H9 (cell line): ENCODE data around the gene TMEM132C. TPM values are rescaled to one million over a fixed set of nuclear protein-coding genes. Genes with fewer than 3 reads are reported as not detected.

Experiments used
- DNase-seq: peaks from one replicate; pipeline ENCODE4 v3.0.0-alpha.2; 2017
- H2AFZ ChIP-seq: one replicate; pipeline ENCODE4 v1.6.1; 2013; ENCODE audit warnings: mild to moderate bottlenecking, low read length, control low read depth, moderate library complexity
- H2AK5ac ChIP-seq: 2 replicates; pipeline ENCODE4 v1.6.1; 2013; ENCODE audit warnings: low read length, control low read depth, mixed read lengths; ENCODE audit not compliant: insufficient read length
- H2BK120ac ChIP-seq: one replicate; pipeline ENCODE4 v1.6.1; 2013; ENCODE audit warnings: low read depth, mild to moderate bottlenecking, low read length, control low read depth, inconsistent platforms; ENCODE audit not compliant: poor library complexity, severe bottlenecking
- H2BK12ac ChIP-seq: 2 replicates; pipeline ENCODE4 v1.6.1; 2013; ENCODE audit warnings: low read length, control low read depth, mixed read lengths, low read depth; ENCODE audit not compliant: insufficient read length
- H2BK15ac ChIP-seq: 2 replicates; pipeline ENCODE4 v1.6.1; 2013; ENCODE audit warnings: low read depth, low read length, control low read depth
- H2BK20ac ChIP-seq: one replicate; pipeline ENCODE4 v1.6.1; 2013; ENCODE audit warnings: low read depth, mild to moderate bottlenecking, low read length, control low read depth, inconsistent platforms; ENCODE audit not compliant: poor library complexity, severe bottlenecking
- H2BK5ac ChIP-seq: 2 replicates; pipeline ENCODE4 v1.6.1; 2013; ENCODE audit warnings: low read length, control low read depth, mixed read lengths; ENCODE audit not compliant: insufficient read length
- H3K14ac ChIP-seq: 2 replicates; pipeline ENCODE4 v1.6.1; 2013; ENCODE audit warnings: low read length, control low read depth; ENCODE audit not compliant: insufficient read depth
- H3K18ac ChIP-seq: 2 replicates; pipeline ENCODE4 v1.6.1; 2013; ENCODE audit warnings: low read depth, mild to moderate bottlenecking, mixed read lengths, low read length, control low read depth; ENCODE audit not compliant: insufficient read length
- H3K23ac ChIP-seq: 2 replicates; pipeline ENCODE4 v1.6.1; 2013; ENCODE audit warnings: low read length, control low read depth, mixed read lengths, low read depth; ENCODE audit not compliant: insufficient read length
- H3K23me2 ChIP-seq: 2 replicates; pipeline ENCODE4 v1.6.1; 2013; ENCODE audit warnings: low read depth, mild to moderate bottlenecking, mixed read lengths, low read length, control low read depth; ENCODE audit not compliant: insufficient read length, poor library complexity, severe bottlenecking
- H3K27ac ChIP-seq: 2 replicates; pipeline ENCODE4 v1.5.1; 2013; ENCODE audit warnings: low read length, control low read depth, mixed read lengths, low read depth; ENCODE audit not compliant: insufficient read length
- H3K27me3 ChIP-seq: 2 replicates; pipeline ENCODE4 v1.6.1; 2013; ENCODE audit warnings: low read length, control low read depth, inconsistent platforms; ENCODE audit not compliant: insufficient read depth
- H3K4ac ChIP-seq: 2 replicates; pipeline ENCODE4 v1.6.1; 2013; ENCODE audit warnings: low read depth, mild to moderate bottlenecking, control low read depth, inconsistent platforms, low read length, moderate library complexity
- H3K4me1 ChIP-seq: 2 replicates; pipeline ENCODE4 v1.6.1; 2013; ENCODE audit warnings: low read length, control low read depth, inconsistent platforms; ENCODE audit not compliant: insufficient read depth
- H3K4me2 ChIP-seq: 2 replicates; pipeline ENCODE4 v1.6.1; 2013; ENCODE audit warnings: low read length, control low read depth, mixed read lengths; ENCODE audit not compliant: insufficient read length, insufficient read depth
- H3K56ac ChIP-seq: 2 replicates; pipeline ENCODE4 v1.6.1; 2013; ENCODE audit warnings: low read depth, mild to moderate bottlenecking, mixed read lengths, low read length, control low read depth; ENCODE audit not compliant: insufficient read length
- H3K79me1 ChIP-seq: 2 replicates; pipeline ENCODE4 v1.6.1; 2013; ENCODE audit warnings: low read depth, mild to moderate bottlenecking, moderate library complexity, low read length, control low read depth, inconsistent platforms; ENCODE audit not compliant: insufficient read depth, poor library complexity, severe bottlenecking
- H3K79me2 ChIP-seq: 2 replicates; pipeline ENCODE4 v1.6.1; 2013; ENCODE audit warnings: low read length, control low read depth, inconsistent platforms; ENCODE audit not compliant: insufficient read depth
- H3K9ac ChIP-seq: 2 replicates; pipeline ENCODE4 v1.6.1; 2013; ENCODE audit warnings: low read length, control low read depth, mixed read lengths; ENCODE audit not compliant: insufficient read length; ENCODE audit errors: extremely low read depth
- H3K9me3 ChIP-seq: one replicate; pipeline ENCODE4 v1.6.1; 2013; ENCODE audit warnings: low read depth, low read length, inconsistent platforms; ENCODE audit not compliant: control insufficient read depth
- H3T11ph ChIP-seq: one replicate; pipeline ENCODE4 v1.6.1; 2013; ENCODE audit warnings: mild to moderate bottlenecking, low read length, control low read depth, inconsistent platforms
- H4K20me1 ChIP-seq: one replicate; pipeline ENCODE4 v1.6.1; 2013; ENCODE audit not compliant: control insufficient read depth, insufficient read length, insufficient read depth
- H4K5ac ChIP-seq: 2 replicates; pipeline ENCODE4 v1.6.1; 2013; ENCODE audit warnings: low read depth, mild to moderate bottlenecking, mixed read lengths, low read length, control low read depth; ENCODE audit not compliant: insufficient read length
- H4K8ac ChIP-seq: replicated peaks from 2 replicates; pipeline ENCODE4 v1.6.1; 2013; ENCODE audit warnings: low read length, control low read depth, mixed read lengths, low read depth; ENCODE audit not compliant: insufficient read length
- H4K91ac ChIP-seq: 2 replicates; pipeline ENCODE4 v1.6.1; 2013; ENCODE audit warnings: low read depth, mild to moderate bottlenecking, moderate library complexity, mixed read lengths, low read length, control low read depth; ENCODE audit not compliant: insufficient read length
- H3K27ac Mint-ChIP-seq, 3 experiments: 2 replicates in 2 of 3; 3 replicates in 1 of 3; pipeline ENCODE4 v1.8.0; 2020 to 2021; ENCODE audit warnings: mixed read lengths in 3 of 3, mild to moderate bottlenecking in 1 of 3, moderate library complexity in 1 of 3
- H3K27me3 Mint-ChIP-seq: 2 replicates; pipeline ENCODE4 v1.8.0; 2021; ENCODE audit warnings: low read depth, mild to moderate bottlenecking, moderate library complexity, mixed read lengths
- H3K36me3 Mint-ChIP-seq, 3 experiments: 2 replicates in 2 of 3; 3 replicates in 1 of 3; pipeline ENCODE4 v1.8.0; 2020 to 2021; ENCODE audit warnings: low read depth in 3 of 3, mixed read lengths in 3 of 3; ENCODE audit not compliant: insufficient read depth in 1 of 3
- H3K4me1 Mint-ChIP-seq, 2 experiments: 2 replicates each; pipeline ENCODE4 v1.8.0; 2020; ENCODE audit warnings: mixed read lengths in 2 of 2
- H3K4me3 Mint-ChIP-seq, 2 experiments: 2 replicates in 1 of 2; 3 replicates in 1 of 2; pipeline ENCODE4 v1.8.0; 2020 to 2021; ENCODE audit warnings: mild to moderate bottlenecking in 2 of 2, mixed read lengths in 2 of 2, moderate library complexity in 1 of 2
- H3K9me3 Mint-ChIP-seq, 2 experiments: 2 replicates in 1 of 2; 3 replicates in 1 of 2; pipeline ENCODE4 v1.8.0; 2020; ENCODE audit warnings: mild to moderate bottlenecking in 2 of 2, mixed read lengths in 2 of 2, moderate library complexity in 1 of 2
- CTCF ChIP-seq: fragments of 200-600 bp; sonication (generic); conservative IDR thresholded peaks from 3 replicates; pipeline ENCODE4 v1.8.0; 2021; ENCODE audit warnings: antibody characterized with exemption, mild to moderate bottlenecking
- WGBS: extraction: QIAGEN DNeasy Blood & Tissue Kit; methylation state at CpG from one replicate; pipeline ENCODE4 v1.1.7; 2013; ENCODE audit warnings: missing lambda C conversion rate, low lambda C conversion rate, mixed read lengths; ENCODE audit not compliant: insufficient read length; ENCODE audit errors: extremely low coverage; 5-methylcytosine and 5-hydroxymethylcytosine counted together
- total RNA-seq: library from RNA; stranded (reverse); gene quantifications from 2 replicates; pipeline ENCODE4 v1.2.1, GENCODE V29; 2021

TMEM132C gene
- total RNA-seq, 1 experiment from 2014 or later = 0.22 TPM

GRCh38 chr12:128698301-128698972, 431.5 kb downstream of the TMEM132C start:
- Mint-ChIP-seq H3K4me1 (peaks cover 9 to 13% of the 10 kb centered on the region in 2 experiments), H3K27ac (peak overlapping the region in 1 of 3 experiments; percentile 2; a peak in 2 of 7 replicates), H3K4me3 (no peak overlapping the region; a peak in 1 of 5 replicates), H3K27me3 (peaks cover 43% of the 10 kb centered on the region), H3K9me3 (no peaks in the 10 kb centered on the region; a peak in 1 of 5 replicates), H3K36me3 (no peaks in the 10 kb centered on the region)
- Histone ChIP-seq H2BK5ac (no peak overlapping the region), H4K91ac (no peak overlapping the region), H2BK15ac (no peak overlapping the region), H3K27ac (no peak overlapping the region), H3K79me2 (no peaks in the 10 kb centered on the region), H3T11ph (no peak overlapping the region), H3K23ac (no peak overlapping the region), H4K8ac (no peak overlapping the region), H2BK20ac (no peak overlapping the region), H3K56ac (no peak overlapping the region), H2AK5ac (no peak overlapping the region), H3K4me2 (no peak overlapping the region), H3K9ac (no peak overlapping the region), H3K79me1 (no peaks in the 10 kb centered on the region), H3K23me2 (no peaks in the 10 kb centered on the region), H3K4ac (no peak overlapping the region), H2BK120ac (no peak overlapping the region), H4K20me1 (no peaks in the 10 kb centered on the region), H3K14ac (no peak overlapping the region), H3K4me1 (no peaks in the 10 kb centered on the region; the same call in 1 of the 2 replicates), H3K9me3 (no peaks in the 10 kb centered on the region), H3K18ac (no peak overlapping the region), H2BK12ac (no peak overlapping the region), H3K27me3 (no peaks in the 10 kb centered on the region), H4K5ac (no peak overlapping the region), H2AFZ (no peak overlapping the region)
- no peak for TF ChIP-seq CTCF
- WGBS = no CpG with 5 or more reads among the region's 12 CpGs
- no peak for DNase-seq
